ENCODE measurements around the gene SORCS2. TPM values are rescaled to one million over a fixed set of nuclear protein-coding genes. Genes with fewer than 3 reads are reported as not detected.

SORCS2 gene
- total and polyA plus RNA-seq, 2 of the 13 experiments (the other 11 are each of a cell fraction or from before 2014, with no cell fraction given): 0.82 to 1.0 TPM

DNA sequence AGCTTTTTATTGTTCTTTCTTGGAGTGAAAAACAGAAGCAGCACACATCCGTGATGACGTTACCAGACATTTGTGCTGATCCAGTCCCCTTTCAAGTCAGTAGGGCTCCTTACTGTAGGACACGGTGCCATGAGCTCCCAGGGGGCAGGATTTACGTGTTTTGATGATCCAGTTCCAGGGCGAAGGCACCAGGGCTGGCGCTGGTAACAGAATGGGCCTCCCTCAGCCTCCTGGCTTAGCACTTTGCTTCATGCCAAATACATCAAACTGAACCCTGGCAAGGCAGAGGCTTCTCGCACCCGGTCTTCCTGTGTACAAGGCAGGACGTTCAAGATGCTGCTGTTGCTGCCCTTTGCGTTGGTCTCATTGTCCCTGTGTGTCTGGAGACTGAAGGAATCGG, 309.0 kb downstream of the SORCS2 start:
- no TSS peak for BruUV-seq (replicated peaks)
- H3K9me3 ChIP-seq (ENCODE audit: low read length): no peaks in the 10 kb centered on the region
- H4K20me1 ChIP-seq (ENCODE audit: insufficient read depth, low read length): no peaks in the 10 kb centered on the region
- no peak overlapping the region for H3K9ac ChIP-seq (ENCODE audit: insufficient read depth, low read depth, low read length)
- DNase-seq (ENCODE audit: low spot score) (no peak), ATAC-seq (no peak), FAIRE-seq (no peak)
- no peaks in the 10 kb centered on the region for H3K79me2 ChIP-seq (ENCODE audit: insufficient read depth, low read length)
- in situ Hi-C loops (cut with HindIII; ENCODE audit: extremely low pct_ligation_motif_present, low pct_unique_long_range_greater_than_20kb) (no loop called here), intact Hi-C loops (cut with micrococcal nuclease; ENCODE audit: unreplicated experiment) (no loop called here)
- no peaks in the 10 kb centered on the region for H3K36me3 ChIP-seq (replicated peaks in 1 of 2; ENCODE audit: control insufficient read depth in 1 of 2, insufficient read depth in 2 of 2, low read length in 2 of 2)
- TF ChIP-seq ETS1 (CRISPR knock-in tag; IDR thresholded peaks at IDR 0.05) (no peak), TARDBP (CRISPR knock-in tag; IDR thresholded peaks at IDR 0.05) (no peak), MED1 (CRISPR knock-in tag; IDR thresholded peaks at IDR 0.05) (no peak), DMTF1 (CRISPR knock-in tag; IDR thresholded peaks at IDR 0.05) (no peak), BORCS8-MEF2B (CRISPR knock-in tag; IDR thresholded peaks at IDR 0.05) (no peak), ZNF567 (CRISPR knock-in tag; IDR thresholded peaks at IDR 0.05; ENCODE audit: borderline replicate concordance) (no peak), ARNT (IDR thresholded peaks at IDR 0.05) (no peak)
- TF ChIP-seq, protein P1, sequence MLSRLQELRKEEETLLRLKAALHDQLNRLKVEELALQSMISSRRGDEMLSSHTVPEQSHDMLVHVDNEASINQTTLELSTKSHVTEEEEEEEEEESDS (CRISPR knock-in tag; IDR thresholded peaks at IDR 0.05; ENCODE audit: borderline replicate concordance): no peak
- no peak overlapping the region for H3K4me3 ChIP-seq (replicated peaks in 1 of 3; ENCODE audit: insufficient read depth in 1 of 3, low read depth in 2 of 3, low read length in 3 of 3)
- ChIA-PET CTCF (ENCODE audit: low intra/inter-chr PET ratio, low total read pairs) (no interaction called here), POLR2A (no interaction called here)
- WGBS (ENCODE audit: low lambda C conversion rate): 38% methylated on average over 10 of the region's 11 CpGs
- H3K27ac ChIP-seq (ENCODE audit: extremely low read length, insufficient read depth, low read length): no peak overlapping the region
- H3K4me2 ChIP-seq (ENCODE audit: low read depth, low read length): no peak overlapping the region
- no peaks in the 10 kb centered on the region for H3K4me1 ChIP-seq (ENCODE audit: insufficient read depth, low read length)
- H3K27me3 ChIP-seq (ENCODE audit: control insufficient read depth in 1 of 2, insufficient read depth in 2 of 2, low read length in 2 of 2): peaks cover 12 to 69% of the 10 kb centered on the region in 2 experiments
- H2AFZ ChIP-seq (ENCODE audit: low read length): no peak overlapping the region
